Tibial nerve (tissue), 4 donors: Measurements from ENCODE around the gene SLC25A46.

Experiments
- EP300 ChIP-seq, 2 donors: sonication (generic); formaldehyde crosslinking; IDR thresholded peaks; one replicate each; pipeline ENCODE4 v1.6.1; 2017; ENCODE audit warnings: antibody characterized with exemption in 2 of 2, mild to moderate bottlenecking in 1 of 2
- POLR2A ChIP-seq, 2 donors: fragments of 450-650 bp; IDR thresholded peaks; one replicate each; pipeline ENCODE4 v1.6.1; 2017; ENCODE audit warnings: antibody characterized with exemption in 2 of 2, mild to moderate bottlenecking in 2 of 2, moderate library complexity in 2 of 2
- TF ChIP-seq, protein P1 (sequence below), 5 experiments: fragments of 200-600 bp in 3 of 5; fragments of 450-650 bp in 2 of 5; sonication (generic) in 3 of 5; IDR thresholded peaks; one replicate each; pipeline ENCODE4 v1.5.1; 2016 to 2019; ENCODE audit warnings: antibody characterized with exemption in 5 of 5, mild to moderate bottlenecking in 3 of 5, moderate library complexity in 2 of 5

DNA sequence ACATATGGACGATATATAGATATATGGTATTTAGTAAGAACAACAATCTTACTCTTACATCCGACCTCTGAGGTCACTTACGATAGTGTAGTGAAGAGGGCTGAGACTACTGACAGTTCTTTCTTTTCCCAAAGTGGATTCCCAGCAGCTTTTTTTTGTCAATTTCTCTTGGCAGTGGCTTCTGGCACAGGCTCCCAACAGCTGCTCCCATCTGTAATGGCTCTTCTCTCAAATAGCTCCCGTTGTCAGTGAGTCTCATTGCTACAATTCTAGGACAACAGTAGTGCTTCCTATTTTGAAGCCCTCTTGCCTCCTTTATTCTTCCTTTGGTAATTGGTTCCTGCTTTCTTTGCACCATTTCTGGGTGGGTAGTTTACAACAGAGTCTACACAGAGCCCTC, 68.4 kb downstream of the SLC25A46 start:
- TF ChIP-seq, protein P1, sequence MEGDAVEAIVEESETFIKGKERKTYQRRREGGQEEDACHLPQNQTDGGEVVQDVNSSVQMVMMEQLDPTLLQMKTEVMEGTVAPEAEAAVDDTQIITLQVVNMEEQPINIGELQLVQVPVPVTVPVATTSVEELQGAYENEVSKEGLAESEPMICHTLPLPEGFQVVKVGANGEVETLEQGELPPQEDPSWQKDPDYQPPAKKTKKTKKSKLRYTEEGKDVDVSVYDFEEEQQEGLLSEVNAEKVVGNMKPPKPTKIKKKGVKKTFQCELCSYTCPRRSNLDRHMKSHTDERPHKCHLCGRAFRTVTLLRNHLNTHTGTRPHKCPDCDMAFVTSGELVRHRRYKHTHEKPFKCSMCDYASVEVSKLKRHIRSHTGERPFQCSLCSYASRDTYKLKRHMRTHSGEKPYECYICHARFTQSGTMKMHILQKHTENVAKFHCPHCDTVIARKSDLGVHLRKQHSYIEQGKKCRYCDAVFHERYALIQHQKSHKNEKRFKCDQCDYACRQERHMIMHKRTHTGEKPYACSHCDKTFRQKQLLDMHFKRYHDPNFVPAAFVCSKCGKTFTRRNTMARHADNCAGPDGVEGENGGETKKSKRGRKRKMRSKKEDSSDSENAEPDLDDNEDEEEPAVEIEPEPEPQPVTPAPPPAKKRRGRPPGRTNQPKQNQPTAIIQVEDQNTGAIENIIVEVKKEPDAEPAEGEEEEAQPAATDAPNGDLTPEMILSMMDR (IDR thresholded peaks at IDR 0.05) = no peak
- TF ChIP-seq POLR2A (IDR thresholded peaks at IDR 0.05) (no peak), EP300 (IDR thresholded peaks at IDR 0.05) (no peak)
